Spleen (tissue), 11 donors: ENCODE results near the gene ERO1B. TPM values are rescaled to one million over a fixed set of nuclear protein-coding genes. Genes with fewer than 3 reads are reported as not detected.

Experiments used
- DNase-seq: peaks from one replicate; pipeline ENCODE4 v3.0.0-alpha.2; 2020
- H3K27ac ChIP-seq, 8 donors: fragments of 200-600 bp; sonication (generic) in 7 of 8; 1 replicate in 4 of 8; 2 replicates in 4 of 8; pipeline versions ENCODE4 v1.5.0 to v1.8.0; 2016 to 2021; ENCODE audit warnings: inconsistent platforms in 4 of 8, mild to moderate bottlenecking in 4 of 8, moderate library complexity in 1 of 8
- H3K27me3 ChIP-seq, 7 donors: fragments of 200-600 bp; sonication (generic) in 6 of 7; replicated peaks in 1 of 7; 1 replicate in 4 of 7; 2 replicates in 3 of 7; pipeline versions ENCODE4 v1.5.0 to v1.8.0; 2016 to 2021; ENCODE audit warnings: inconsistent platforms in 3 of 7, mild to moderate bottlenecking in 1 of 7
- H3K36me3 ChIP-seq, 6 donors: fragments of 200-600 bp; sonication (generic) in 5 of 6; 1 replicate in 4 of 6; 2 replicates in 2 of 6; pipeline versions ENCODE4 v1.5.0 to v1.8.0; 2016 to 2021; ENCODE audit warnings: inconsistent platforms in 2 of 6
- H3K4me1 ChIP-seq, 6 donors: fragments of 200-600 bp; sonication (generic) in 5 of 6; 1 replicate in 3 of 6; 2 replicates in 3 of 6; pipeline versions ENCODE4 v1.5.0 to v1.8.0; 2016 to 2021; ENCODE audit warnings: inconsistent platforms in 3 of 6
- H3K4me3 ChIP-seq, 8 donors: fragments of 200-600 bp; sonication (generic) in 7 of 8; 1 replicate in 4 of 8; 2 replicates in 4 of 8; pipeline versions ENCODE4 v1.5.0 to v1.8.0; 2016 to 2021; ENCODE audit warnings: inconsistent platforms in 4 of 8, mild to moderate bottlenecking in 4 of 8, moderate library complexity in 2 of 8
- H3K9me3 ChIP-seq, 8 donors: fragments of 200-600 bp; sonication (generic) in 7 of 8; 1 replicate in 4 of 8; 2 replicates in 4 of 8; pipeline versions ENCODE4 v1.5.0 to v1.8.0; 2016 to 2021; ENCODE audit warnings: inconsistent platforms in 4 of 8
- POLR2A ChIP-seq, 3 donors: fragments of 450-650 bp; IDR thresholded peaks; one replicate each; pipeline ENCODE4 v1.5.1; 2017; ENCODE audit warnings: antibody characterized with exemption in 3 of 3, mild to moderate bottlenecking in 1 of 3
- POLR2AphosphoS5 ChIP-seq, 3 donors: sonication (generic); formaldehyde crosslinking; IDR thresholded peaks; one replicate each; pipeline ENCODE4 v1.5.1; 2017; ENCODE audit warnings: antibody characterized with exemption in 3 of 3
- WGBS, 5 donors: extraction: QIAGEN DNeasy Blood & Tissue Kit in 3 of 5; methylation state at CpG; one replicate each; pipeline versions ENCODE4 v1.1.5 to v1.1.7; 2013 to 2018; 5-methylcytosine and 5-hydroxymethylcytosine counted together
- intact Hi-C: fragments of 100-400 bp; cut with DNase I; formaldehyde crosslinking; loops from one replicate; pipeline ENCODE4 v1.15.0; 2023; ENCODE audit warnings: low total_unique reads
- polyA plus RNA-seq, 3 donors: library from polyadenylated mRNA; stranded (reverse); fragments of 200-250 nt; gene quantifications; one replicate each; pipeline ENCODE4 v1.2.1, GENCODE V29; 2013
- total RNA-seq, 7 donors: library from RNA; depleted of rRNA in 3 of 7; stranded (reverse); fragments of >200 nt in 3 of 7; fragmentation: NEBNext Ultra II Directional in 4 of 7; extraction: Animal tissue kit (Norgen Biotek cat#: 25700) in 4 of 7; gene quantifications; one replicate each; pipeline versions ENCODE4 v1.1.0 to v1.2.1, GENCODE V29; 2016 to 2021
- TF ChIP-seq, protein P1 (sequence below), 11 experiments: fragments of 200-600 bp in 7 of 11; fragments of 450-650 bp in 4 of 11; sonication (generic) in 4 of 11; IDR thresholded peaks in 8 of 11; conservative IDR thresholded peaks in 3 of 11; 1 replicate in 7 of 11; 2 replicates in 4 of 11; pipeline versions ENCODE4 v1.4.0 to v1.8.0; 2016 to 2021; ENCODE audit warnings: antibody characterized with exemption in 11 of 11, inconsistent platforms in 4 of 11, mild to moderate bottlenecking in 1 of 11
- donor health status: healthy with polysubstance abuse.
- donor health status: DM: no; HTN: no; CAD: no; lungs with moderate emphysema.
- donor health status: DM: no; HTN: no; CAD: no.
- donor health status: Bipolar disorder and iron deficiency.
- donor health status: healthy.
- donor health status: DM: no; HTN: no; CAD: no.
- donor health status: DM: yes; HTN: yes; CAD: no.

The ERO1B gene
- total and polyA plus RNA-seq, 10 donors, result 3.9 to 29.4 (median 16.4) TPM

DNA sequence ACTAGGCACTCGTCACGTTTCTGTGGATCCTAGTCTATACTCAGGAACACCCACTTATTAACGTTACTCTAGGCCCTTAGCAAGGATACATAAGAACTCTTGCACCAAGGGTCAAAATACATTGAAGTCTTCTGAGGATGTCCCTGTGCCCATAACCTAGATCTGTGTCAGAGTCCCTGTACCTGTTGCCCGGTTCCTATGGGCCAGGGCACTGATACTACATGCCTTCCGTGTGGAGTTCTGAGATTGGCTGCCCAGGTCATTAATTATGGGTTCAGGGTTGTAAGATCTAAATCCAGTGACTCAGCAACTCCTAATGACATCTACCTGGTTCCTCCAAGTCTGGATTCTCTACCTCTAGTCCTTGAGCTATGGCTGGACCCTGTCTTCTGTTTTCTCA is 69.9 kb downstream of the ERO1B start:
- 93 to 99% (median 99%) methylated on average over 5 of the region's 5 CpGs for WGBS, 5 donors
- no peaks in the 10 kb centered on the region for H3K9me3 ChIP-seq

DNA sequence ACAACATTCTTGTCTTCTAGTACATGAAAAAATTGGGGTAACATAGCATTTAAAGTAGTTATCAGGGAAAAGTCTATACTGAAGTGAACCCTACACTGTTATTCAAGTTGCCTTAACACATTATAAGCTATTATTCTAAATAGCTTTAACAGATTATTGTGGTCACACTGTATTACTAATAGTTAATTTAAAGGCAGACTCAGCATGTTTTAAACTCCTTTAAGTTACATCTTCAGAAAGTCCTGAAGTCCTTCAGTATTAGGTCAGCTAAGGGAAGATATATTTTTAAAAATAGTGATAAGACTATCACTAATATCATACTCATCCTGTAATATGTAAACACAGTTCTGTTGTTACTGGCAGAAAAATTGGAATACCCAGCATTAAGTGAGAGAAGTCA is 72.0 kb downstream of the ERO1B start:
- no peak for DNase-seq
- H3K4me3 ChIP-seq, result no peak overlapping the region
- no peaks in the 10 kb centered on the region for H3K27me3 ChIP-seq
- peaks cover 0 to 9% (median 0%) of the 10 kb centered on the region in 6 donors for H3K4me1 ChIP-seq
- no peak overlapping the region for H3K27ac ChIP-seq
- intact Hi-C loops, result no loop called here
- peaks cover 0 to 61% (median 3%) of the 10 kb centered on the region in 6 donors for H3K36me3 ChIP-seq
- H3K9me3 ChIP-seq, result no peaks in the 10 kb centered on the region
- TF ChIP-seq POLR2A (IDR thresholded peaks at IDR 0.05), result no peak
- TF ChIP-seq POLR2AphosphoS5 (IDR thresholded peaks at IDR 0.05), result no peak
- TF ChIP-seq, protein P1, sequence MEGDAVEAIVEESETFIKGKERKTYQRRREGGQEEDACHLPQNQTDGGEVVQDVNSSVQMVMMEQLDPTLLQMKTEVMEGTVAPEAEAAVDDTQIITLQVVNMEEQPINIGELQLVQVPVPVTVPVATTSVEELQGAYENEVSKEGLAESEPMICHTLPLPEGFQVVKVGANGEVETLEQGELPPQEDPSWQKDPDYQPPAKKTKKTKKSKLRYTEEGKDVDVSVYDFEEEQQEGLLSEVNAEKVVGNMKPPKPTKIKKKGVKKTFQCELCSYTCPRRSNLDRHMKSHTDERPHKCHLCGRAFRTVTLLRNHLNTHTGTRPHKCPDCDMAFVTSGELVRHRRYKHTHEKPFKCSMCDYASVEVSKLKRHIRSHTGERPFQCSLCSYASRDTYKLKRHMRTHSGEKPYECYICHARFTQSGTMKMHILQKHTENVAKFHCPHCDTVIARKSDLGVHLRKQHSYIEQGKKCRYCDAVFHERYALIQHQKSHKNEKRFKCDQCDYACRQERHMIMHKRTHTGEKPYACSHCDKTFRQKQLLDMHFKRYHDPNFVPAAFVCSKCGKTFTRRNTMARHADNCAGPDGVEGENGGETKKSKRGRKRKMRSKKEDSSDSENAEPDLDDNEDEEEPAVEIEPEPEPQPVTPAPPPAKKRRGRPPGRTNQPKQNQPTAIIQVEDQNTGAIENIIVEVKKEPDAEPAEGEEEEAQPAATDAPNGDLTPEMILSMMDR (IDR thresholded peaks at IDR 0.05 in 8 of 11, conservative IDR thresholded peaks at IDR 0.05 in 3 of 11), result no peak

More for the DNA sequence above, 69.9 kb downstream of the ERO1B start:
- TF ChIP-seq, protein P1 (IDR thresholded peaks at IDR 0.05 in 8 of 11, conservative IDR thresholded peaks at IDR 0.05 in 3 of 11), result no peak
- TF ChIP-seq POLR2A (IDR thresholded peaks at IDR 0.05) (no peak), POLR2AphosphoS5 (IDR thresholded peaks at IDR 0.05) (no peak)
- intact Hi-C loops, result no loop called here
- Histone ChIP-seq H3K27ac (no peak overlapping the region), H3K4me1 (peaks cover 0 to 3% (median 0%) of the 10 kb centered on the region in 6 donors), H3K4me3 (no peak overlapping the region), H3K36me3 (peaks cover 0 to 60% (median 0%) of the 10 kb centered on the region in 6 donors), H3K27me3 (no peaks in the 10 kb centered on the region)
- DNase-seq, result no peak

DNA sequence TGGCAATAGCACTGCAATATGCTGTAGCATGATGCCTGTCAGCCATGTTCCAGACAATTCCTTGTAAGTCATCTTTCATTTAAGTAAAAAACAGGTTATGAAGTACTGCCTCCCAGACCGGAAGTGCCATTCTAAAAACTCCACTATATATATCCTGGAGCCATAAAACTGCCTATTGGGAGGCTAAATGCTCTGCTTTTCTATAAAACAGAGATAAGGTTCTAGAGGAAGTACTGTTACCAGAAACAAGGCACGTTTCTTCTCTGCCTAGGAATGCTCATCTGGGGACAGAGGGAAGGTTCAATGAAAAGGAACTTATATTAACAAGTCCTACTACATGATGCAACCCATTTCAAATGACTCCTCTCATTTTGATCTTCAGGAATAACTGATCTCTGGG is 72.6 kb downstream of the ERO1B start:
- Histone ChIP-seq H3K36me3 (peaks cover 0 to 59% (median 3%) of the 10 kb centered on the region in 6 donors), H3K4me3 (no peak overlapping the region), H3K4me1 (peaks cover 0 to 9% (median 0%) of the 10 kb centered on the region in 6 donors), H3K9me3 (no peaks in the 10 kb centered on the region), H3K27ac (no peak overlapping the region), H3K27me3 (no peaks in the 10 kb centered on the region)
- DNase-seq, result no peak
- TF ChIP-seq, protein P1 (IDR thresholded peaks at IDR 0.05 in 8 of 11, conservative IDR thresholded peaks at IDR 0.05 in 3 of 11), result no peak
- TF ChIP-seq POLR2AphosphoS5 (IDR thresholded peaks at IDR 0.05), result no peak
- no peak for TF ChIP-seq POLR2A (IDR thresholded peaks at IDR 0.05)
- whole genome bisulfite sequencing, 5 donors, result 50 to 66% (median 64%) methylated on average over 2 of the region's 2 CpGs
- intact Hi-C loops, result no loop called here

- WGBS, 5 donors, result 93 to 99% (median 95%) methylated on average over 4 of the region's 4 CpGs
- no peak for DNase-seq
- Histone ChIP-seq H3K27me3 (no peaks in the 10 kb centered on the region), H3K36me3 (peaks cover 0 to 52% (median 3%) of the 10 kb centered on the region in 6 donors), H3K27ac (peak overlapping the region in 2 of 8 donors; percentile 0 to 34), H3K9me3 (peaks cover 0 to 15% (median 10%) of the 10 kb centered on the region in 8 donors), H3K4me1 (peaks cover 0 to 9% (median 0%) of the 10 kb centered on the region in 6 donors), H3K4me3 (no peak overlapping the region)
- intact Hi-C loops, result no loop called here
- TF ChIP-seq POLR2A (IDR thresholded peaks at IDR 0.05), result no peak
Observed at GRCh38 chr1:236207569-236207968, 74.2 kb downstream of the ERO1B start.
